HG03060 (cell line): ENCODE data around the gene DSTYK.
"Not testable (repeated sequence)": the region's sequence is repeated elsewhere in the genome, so short reads cannot be mapped to it uniquely, and the experiment has no call there.

Experiments used
- ATAC-seq: cut with Tn5 transposase; IDR thresholded peaks from one replicate; pipeline ENCODE4 v1.9.1; 2021; ENCODE audit warnings: low read depth, moderate number of reproducible peaks; ENCODE audit not compliant: unreplicated experiment

The DSTYK gene

DNA sequence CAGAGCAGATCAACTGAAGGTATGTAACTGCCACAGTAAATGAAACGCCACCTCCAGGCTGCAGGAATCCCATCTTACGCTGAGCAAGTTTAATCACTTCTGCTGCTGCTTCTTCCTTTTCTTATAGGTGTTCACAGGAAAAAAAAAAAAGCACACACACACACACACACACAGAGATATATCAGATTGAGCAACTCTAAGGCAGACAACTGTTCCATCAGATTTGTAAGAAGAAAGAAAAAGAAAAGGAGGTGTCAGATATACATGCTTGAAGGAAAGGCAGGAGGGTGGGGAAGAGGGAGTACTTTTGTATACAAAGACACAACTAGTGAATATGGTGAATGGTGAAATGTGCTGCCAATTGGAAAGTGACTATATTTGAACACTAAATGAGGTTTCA lies 28.6 kb downstream of the DSTYK start:
- ATAC-seq = no peak

DNA sequence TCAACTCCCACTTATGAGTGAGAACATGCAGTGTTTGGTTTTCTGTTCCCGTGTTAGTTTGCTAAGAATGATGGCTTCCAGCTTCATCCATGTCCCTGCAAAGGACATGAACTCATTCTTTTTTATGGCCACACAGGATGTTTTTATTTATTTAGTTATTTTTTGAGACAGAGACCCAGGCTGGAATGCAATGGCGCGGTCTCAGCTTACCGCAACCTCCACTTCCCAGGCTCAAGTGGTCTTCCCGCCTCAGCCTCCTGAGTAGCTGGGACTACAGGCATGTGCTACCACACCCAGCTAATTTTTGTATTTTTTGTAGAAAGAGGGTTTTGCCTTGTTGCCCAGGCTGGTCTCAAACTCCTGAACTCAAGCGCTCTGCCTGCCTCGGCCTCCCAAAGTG lies 31.2 kb downstream of the DSTYK start:
- not testable (repeated sequence) for ATAC-seq

DNA sequence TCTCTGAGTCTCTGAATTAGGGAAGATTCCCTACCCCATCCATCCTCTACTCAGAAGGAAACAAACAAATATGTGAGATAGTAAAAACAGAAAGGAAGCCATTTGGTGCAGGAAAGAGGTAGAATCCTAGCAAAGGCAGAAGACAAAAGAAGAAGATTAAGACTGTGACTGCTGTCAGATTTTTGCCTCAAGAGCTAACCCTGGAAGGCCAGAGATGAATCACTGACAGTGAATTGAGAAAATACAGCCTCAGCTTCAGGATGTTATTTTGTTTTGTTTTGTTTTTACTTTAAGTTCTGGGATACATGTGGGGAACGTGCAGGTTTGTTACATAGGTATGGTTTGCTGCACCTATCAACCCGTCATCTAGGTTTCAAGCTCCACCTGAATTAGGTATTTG lies 31.7 kb downstream of the DSTYK start:
- ATAC-seq = no peak

DNA sequence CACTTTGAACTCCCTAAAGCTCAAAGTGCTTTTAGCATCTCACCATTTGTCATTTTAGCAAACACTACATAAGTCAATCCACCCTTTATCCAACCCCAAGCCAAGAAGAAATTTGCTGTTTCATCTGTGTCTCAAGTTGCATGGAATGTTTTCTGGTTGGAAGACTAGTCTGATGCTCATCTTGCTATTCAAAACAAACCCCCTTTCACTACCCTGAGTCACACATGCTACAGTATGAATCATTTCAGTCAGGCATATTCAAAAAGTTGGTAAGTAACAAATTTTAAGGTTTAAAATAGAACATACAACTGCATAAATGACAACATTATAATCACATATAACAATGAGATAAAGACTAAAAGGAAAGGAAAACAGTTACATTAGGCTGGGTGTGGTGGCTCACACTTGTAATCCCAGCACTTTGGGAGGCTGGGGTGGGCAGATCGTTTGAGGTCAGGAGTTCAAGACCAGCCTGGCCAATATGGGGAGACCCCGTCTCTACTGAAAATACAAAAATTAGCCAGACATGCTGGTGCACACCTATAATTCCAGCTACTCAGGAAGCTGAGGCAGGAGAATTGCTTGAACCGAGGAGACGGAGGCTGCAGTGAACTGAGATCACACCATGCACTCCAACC lies 38.7 kb downstream of the DSTYK start:
- ATAC-seq = no peak

DNA sequence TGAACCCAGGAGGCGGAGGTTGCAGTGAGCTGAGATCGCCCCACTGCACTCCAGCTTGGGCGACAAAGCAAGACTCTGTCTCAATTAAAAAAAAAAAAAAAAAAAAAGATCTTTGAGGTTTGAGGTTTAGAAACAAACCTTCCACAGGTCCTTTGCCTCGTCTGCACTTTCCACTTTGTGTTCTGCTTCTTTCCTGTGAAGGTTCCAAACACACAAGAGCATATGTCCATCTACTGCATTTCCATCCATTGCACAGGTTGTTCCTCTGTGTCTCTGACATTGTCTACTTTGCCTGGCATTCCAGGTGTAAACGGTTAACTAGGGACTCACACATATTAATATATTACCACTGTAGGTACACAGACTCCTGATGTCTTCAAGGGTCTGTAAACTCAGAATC lies 40.1 kb downstream of the DSTYK start:
- no peak for ATAC-seq

DNA sequence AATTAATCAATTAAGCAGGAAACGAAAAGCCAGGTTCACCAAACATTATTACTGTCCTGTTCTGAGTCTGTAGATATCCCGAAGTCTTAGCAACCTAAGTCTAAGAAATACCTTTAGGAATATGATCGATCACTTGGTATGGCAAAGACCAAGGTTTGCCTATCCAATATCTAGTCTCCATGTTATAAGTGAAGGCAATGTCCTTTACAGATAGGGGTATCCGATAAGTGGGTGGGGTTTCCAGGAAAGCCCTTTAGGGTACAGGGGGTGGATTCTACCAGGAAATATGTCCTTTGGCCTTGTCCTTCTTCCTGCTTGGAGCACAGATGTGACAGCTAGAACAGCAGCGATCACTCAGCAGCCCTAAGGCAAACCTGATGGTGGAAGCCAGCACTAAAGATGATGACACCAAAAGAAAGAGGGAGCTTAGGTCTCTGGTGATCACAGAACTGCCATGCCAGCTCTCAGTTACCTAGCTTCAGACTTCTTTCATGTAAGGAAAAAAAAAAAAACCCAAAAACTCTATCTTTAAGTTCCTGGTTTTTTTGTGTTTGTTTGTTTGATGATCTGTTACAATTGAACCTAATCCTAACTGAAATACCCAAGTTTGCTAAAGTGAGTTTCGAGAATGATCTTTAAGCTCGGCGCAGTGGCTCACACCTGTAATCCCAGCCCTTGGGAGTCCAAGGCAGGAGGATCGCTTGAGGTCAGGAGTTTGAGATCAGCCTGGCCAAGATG lies 40.8 kb downstream of the DSTYK start:
- no peak for ATAC-seq

DNA sequence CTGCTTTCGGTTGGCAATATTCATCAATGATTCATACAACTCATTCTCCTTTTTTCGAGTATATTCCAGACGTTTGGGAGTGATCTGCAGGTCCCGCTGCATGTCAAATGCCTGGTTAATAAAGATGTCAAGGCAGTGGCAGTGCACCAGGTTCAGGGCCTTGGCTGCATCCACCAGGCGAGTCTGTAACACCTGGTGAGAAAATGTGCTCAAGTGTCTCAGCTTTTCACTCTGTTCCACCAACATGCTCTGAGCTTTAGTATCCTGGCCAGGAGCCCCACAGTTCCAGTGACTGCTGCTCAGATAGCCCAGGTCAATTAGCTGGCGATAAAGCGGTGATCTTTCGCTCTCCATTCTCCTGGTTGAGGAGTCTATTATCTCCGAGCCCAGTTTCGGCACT lies 42.3 kb downstream of the DSTYK start:
- no peak for ATAC-seq

DNA sequence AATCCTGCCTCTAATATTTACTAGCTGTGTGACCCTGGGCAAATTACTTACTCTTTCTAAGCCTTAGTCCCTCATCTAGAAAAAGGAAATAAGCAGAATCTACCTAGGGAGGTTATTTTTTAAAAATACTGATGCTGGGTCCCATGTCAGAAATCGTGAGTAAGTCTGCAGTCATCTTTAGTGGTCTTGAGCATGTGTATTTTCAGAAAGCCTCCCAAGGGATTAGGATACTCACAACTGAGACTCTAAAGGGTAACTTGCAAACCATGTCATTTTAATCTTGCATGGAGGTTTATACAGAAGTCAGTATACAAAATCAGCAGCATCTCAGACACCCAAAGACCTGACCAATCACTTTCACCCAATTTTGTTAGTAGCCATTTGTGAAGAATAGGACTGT lies 43.2 kb downstream of the DSTYK start:
- no peak for ATAC-seq

DNA sequence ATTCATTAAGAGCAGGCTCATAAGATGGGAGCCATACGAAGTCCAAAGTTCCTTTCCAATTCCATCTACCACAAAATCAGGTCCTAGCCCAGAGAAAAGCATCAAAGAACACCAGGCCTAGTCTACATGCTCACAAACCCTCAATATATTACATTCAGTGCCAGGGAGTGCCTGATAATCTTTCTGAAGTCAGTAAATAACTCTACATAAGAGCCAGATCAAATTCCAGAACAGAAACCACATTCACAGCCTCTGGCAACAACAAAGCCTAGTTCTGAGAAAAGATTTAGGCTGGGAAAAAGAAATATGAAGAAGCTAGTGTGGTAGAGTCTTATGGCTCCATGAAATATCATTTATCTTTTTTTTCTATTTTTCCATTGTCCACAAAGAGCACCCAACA lies 49.2 kb downstream of the DSTYK start:
- ATAC-seq = no peak

DNA sequence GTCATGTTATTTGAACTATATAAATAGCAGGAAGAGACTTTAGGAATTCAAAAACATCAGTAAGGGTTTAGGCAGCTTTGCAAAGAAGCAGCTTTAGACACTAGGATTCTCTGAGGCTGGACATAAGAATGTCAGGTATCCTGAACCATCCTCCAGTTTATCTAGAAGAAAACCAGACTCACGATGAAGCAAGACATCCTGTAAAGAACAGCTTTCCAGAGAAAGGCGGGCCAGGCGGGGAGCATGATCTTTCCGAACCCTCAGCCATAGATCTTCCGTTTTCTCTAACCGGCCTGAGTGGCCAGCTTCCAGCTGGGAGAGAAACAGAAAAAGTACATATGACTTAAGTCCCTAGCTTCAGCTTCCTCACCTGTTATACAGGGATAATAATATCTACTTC lies 50.4 kb downstream of the DSTYK start:
- ATAC-seq = no peak

DNA sequence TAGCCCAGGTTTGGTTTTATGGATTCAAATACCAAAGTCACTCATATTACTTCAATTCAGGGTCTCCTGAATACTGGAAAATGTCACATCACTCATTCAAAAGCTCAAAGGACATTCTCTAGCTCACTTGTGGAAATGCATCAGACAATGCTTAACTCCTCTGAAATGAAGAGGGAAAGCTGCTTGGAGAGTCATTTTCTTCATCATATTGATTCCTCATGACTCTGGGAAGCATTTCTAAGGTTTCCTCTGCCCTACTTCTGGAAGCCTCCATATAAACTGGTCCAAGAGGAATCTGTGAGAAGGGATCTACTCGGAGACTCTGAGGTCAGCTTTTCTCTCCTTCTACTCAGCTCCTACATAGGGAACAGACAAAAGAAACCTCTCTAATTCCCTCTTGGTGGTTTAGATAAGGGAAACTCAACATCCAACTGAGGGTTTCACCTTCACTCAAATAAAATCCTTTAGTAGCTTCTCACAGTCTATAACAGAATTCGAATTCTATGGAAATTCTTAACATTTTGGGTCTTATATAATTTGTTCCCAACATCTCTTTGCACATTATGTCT lies 53.4 kb downstream of the DSTYK start:
- ATAC-seq = no peak

DNA sequence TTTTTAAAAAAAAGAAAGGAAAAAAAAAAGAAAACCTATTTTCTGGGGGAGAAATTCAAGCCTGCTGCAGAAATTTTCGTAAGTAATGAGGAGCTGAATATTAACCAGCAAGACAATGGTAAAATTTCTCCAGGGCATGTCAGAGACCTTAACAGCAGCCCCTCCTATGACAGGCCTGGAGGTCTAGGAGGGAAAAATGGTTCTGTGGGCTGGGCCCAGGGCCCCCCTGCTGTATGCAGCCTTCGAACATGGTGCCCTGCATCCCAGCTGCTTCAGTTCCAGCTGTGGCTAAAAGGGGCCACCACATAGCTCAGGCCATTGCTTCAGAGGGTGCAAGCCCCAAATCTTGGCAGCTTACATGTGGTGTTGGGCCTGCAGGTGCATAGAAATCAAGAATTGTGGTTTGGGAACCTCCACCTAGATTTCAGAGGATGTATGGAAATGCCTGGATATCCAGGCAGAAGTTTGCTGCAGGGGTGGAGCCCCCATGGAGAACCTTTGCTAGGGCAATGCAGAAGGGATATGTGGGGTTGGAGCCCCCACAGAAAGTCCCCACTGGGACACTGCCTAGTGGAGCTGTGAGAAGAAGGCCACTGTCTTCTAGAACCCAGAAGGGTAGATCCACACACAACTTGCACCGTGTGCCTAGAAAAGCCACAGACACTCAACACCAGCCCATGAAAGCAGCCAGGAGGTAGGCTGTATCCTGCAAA lies 55.7 kb downstream of the DSTYK start:
- not testable (repeated sequence) for ATAC-seq

DNA sequence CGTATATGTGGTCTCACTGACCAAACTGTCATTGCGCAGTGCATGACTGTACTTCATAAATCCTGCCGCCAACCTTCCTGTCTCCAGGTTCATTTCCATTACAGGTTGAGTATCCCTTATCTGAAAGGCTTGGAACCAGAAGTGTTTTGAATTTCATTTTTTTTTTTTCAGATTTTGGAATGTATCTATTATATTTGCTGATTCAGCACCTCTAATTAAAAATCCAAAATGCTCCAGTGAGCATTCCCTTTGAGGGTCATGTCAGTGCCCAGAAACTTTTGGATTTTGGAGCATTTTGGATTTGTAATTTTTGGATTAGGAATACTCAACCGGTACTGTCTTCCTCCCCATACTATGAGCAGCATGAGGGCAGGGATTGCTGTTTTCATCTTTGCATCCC lies 59.0 kb downstream of the DSTYK start:
- ATAC-seq = no peak

DNA sequence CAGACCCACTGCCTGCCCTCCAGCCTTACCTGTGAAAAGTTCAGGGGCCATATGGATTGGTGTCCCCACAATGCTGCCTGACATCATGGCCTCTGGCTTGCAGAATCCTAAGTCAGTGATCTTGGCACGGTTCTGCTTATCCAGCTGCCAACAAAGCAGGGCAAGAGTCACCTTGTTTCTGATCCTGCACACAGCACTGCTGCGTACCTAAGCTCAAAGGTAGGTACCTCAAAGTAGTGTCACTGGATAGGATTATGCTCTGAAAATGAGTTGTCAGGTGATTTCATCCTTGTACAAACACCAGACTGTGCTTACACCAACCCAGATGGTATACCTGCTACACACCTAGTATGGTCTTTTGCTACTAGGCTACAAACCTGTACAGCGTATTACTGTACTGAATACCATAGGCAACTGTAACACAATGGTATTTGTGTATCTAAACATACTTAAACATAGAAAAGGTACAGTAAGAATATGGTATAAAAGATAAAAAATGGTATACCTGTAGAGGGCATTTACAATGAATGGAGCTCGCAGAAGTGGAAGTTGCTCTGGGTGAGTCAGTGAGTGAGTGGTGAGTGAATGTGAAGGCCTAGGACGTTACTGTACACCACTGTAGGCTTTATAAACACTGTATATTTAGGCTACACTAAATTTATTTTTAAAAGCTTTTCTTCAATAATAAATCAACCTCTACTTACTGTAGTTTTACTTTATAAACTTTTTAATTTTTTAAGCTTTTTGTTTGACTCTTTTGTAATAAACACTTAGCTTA lies 60.7 kb downstream of the DSTYK start:
- ATAC-seq = no peak

DNA sequence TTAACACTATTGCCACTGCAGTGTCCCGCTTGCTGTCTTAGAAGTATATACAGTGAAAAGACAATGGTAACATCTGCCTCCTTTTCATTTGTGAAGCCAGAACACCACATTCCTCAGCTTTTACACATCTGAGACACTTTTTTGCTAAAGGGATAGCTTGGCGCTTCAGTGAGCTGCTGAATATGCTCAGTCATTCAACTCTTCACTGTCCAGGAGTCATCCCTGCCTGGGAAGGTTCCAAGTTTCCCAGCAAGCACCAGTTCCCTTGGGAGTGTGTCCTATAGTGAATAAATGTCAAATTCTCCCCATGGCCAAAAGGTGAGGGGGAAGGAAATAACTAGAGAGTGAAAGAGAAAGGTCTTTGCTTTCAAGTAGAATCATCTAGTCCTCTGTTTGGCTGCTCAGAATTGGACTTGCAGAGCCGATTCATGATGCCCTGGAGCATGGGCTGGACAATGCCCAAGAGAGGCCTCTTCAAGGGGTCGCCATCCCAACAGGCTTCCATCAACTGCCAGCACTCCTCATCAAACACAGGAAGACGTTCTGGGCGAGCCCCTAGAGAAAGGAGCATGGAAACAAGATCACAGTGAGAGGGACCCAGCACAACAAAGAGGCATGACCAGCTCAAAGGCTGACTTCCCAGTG lies 64.2 kb downstream of the DSTYK start:
- ATAC-seq = no peak

DNA sequence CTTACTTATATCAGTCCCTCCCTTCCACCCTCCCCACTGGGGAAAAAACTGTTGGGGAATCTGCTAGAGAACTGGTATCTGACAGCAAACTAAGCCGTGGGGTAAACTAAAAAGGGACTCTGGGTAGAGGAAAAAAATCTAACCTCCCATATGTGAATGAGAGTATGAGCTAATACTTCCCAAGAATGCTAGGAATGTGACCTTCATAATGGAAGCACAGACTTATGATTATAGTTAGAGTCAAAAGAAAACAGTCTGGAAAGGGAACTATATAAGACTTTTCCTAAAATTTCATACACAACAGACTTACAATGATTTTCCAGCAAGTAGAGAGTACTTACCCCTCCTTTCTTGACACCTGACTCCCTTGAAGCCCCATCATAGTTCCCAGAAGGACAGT lies 66.8 kb downstream of the DSTYK start:
- ATAC-seq = no peak

DNA sequence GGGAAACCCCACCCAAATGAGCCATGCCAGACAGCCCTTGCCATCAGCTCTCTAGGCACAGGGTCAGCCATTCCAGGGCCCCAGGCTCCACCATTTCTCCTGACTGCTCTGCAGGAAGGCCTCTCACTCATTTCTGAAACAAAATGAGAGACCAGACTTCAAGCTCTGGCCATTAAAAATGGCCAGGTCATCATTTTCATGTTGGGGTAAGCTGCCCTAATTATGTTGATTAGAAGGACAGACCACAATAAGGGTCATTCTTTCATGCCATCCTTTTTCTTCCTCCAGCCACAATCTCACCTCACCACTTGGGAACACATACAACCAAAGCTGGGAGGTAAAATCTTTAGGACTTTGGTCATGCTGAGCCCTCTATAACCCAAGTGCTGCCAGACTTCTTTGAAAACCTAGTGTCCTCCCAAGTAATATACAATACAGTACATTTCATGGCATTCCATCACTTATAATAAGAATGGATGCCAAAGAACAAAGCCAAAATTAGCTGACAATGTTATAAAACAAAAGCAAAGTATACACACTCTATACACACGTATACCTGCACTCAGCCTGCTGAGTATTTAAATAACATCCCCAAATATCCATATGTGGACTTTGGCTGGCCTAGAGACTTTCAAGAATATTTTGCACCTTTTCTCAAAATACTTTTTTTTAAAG lies 67.3 kb downstream of the DSTYK start:
- no peak for ATAC-seq

DNA sequence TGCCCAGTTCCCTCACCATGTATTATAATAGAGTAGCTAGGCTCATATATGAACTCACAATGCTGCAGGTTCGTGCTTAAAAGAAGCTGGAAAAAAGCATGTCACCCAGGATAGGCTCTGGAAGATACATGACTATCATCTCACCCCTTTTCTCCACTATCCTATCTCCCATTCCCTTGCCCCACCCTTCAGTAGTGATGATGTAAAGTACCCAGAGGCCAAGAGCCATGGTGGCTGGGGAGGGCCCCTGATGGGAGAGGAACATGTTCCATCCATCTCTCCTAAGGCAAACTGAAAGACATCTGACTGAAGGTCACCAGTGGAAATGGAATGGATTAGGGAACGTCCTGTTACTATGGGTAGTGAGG lies 69.4 kb downstream of the DSTYK start:
- ATAC-seq = no peak

DNA sequence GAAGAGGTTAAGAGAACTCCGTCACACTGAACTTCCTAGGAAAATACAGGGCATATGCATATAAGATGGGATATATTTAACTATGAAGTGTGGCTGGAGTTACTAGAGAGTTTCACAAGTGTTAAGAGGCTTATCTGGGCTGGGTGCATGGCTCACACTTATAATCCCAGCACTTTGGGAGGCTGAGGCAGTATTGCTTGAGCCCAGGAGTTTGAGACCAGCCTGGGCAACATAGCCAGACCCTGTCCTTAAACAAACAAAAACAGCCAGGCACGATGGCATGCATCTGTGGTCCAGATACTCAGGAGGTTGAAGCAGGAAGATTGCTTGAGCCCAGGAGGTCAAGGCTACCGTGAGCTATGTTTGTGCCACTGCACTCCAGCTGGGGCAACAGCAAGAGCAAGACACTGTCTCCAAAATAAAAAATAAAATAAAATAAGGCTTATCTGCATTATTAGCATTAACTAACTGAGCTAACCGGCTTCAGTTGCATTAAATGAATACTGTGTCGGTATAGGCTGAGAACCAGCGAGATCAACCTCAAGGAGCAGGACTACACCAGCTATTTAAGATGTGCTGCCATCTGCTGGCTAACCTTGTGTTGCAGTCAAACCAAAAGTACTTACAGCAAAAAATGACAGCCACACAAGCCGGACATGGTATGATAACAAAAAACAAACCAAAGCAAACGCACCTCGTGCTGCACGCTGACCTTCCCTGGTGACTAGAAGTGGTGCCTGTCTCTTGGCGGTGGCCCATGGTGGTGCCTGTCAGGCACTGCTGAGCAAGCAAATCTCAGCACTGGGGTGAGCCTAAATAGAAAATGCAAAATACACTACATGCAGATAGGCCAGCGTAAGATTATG lies 70.0 kb downstream of the DSTYK start:
- no peak for ATAC-seq
